ENCODE data around the gene LRRC49.

Gene LRRC49

GRCh38 chr15:71072423-71072822, 179.8 kb downstream of the LRRC49 start:
- Histone ChIP-seq H3K36me3 (ENCODE audit: insufficient read depth, low read length) (no peaks in the 10 kb centered on the region), H3K9me3 (ENCODE audit: low read depth, low read length) (no peaks in the 10 kb centered on the region; the same call in 1 of the 2 replicates), H3K27ac (no peak overlapping the region), H3K9ac (ENCODE audit: insufficient read length) (no peak overlapping the region), H3K4me3 (no peak overlapping the region)
- no peak for DNase-seq (ENCODE audit: low read depth, low spot score)
- TF ChIP-seq FOXP2 (optimal IDR thresholded peaks at IDR 0.05; ENCODE audit: control extremely low read depth, extremely low read length, insufficient read depth) (no peak), EZH2 (IDR thresholded peaks at IDR 0.05) (no peak), POLR2AphosphoS5 (IDR thresholded peaks at IDR 0.05; ENCODE audit: borderline replicate concordance, low read depth, low read length) (no peak)

GRCh38 chr15:71078506-71079207, 186.0 kb downstream of the LRRC49 start:
- no peak for TF ChIP-seq FOXP2 (optimal IDR thresholded peaks at IDR 0.05; ENCODE audit: control extremely low read depth, extremely low read length, insufficient read depth)
- TF ChIP-seq EZH2 (IDR thresholded peaks at IDR 0.05) = no peak
- TF ChIP-seq POLR2AphosphoS5 (IDR thresholded peaks at IDR 0.05; ENCODE audit: borderline replicate concordance, low read depth, low read length) = no peak
- no peaks in the 10 kb centered on the region; the same call in 1 of the 2 replicates for H3K9me3 ChIP-seq (ENCODE audit: low read depth, low read length)
- H3K9ac ChIP-seq (ENCODE audit: insufficient read length) = no peak overlapping the region
- no peak for DNase-seq (ENCODE audit: low read depth, low spot score)
- H3K36me3 ChIP-seq (ENCODE audit: insufficient read depth, low read length) = no peaks in the 10 kb centered on the region
- no peak overlapping the region for H3K4me3 ChIP-seq
- no peak overlapping the region for H3K27ac ChIP-seq

GRCh38 chr15:71079208-71080044, 186.8 kb downstream of the LRRC49 start:
- Histone ChIP-seq H3K27ac (no peak overlapping the region), H3K36me3 (ENCODE audit: insufficient read depth, low read length) (no peaks in the 10 kb centered on the region), H3K9me3 (ENCODE audit: low read depth, low read length) (no peaks in the 10 kb centered on the region), H3K4me3 (no peak overlapping the region), H3K9ac (ENCODE audit: insufficient read length) (no peak overlapping the region)
- no peak for DNase-seq (ENCODE audit: low read depth, low spot score)
- TF ChIP-seq POLR2AphosphoS5 (IDR thresholded peaks at IDR 0.05; ENCODE audit: borderline replicate concordance, low read depth, low read length) (no peak), FOXP2 (optimal IDR thresholded peaks at IDR 0.05; ENCODE audit: control extremely low read depth, extremely low read length, insufficient read depth) (no peak), EZH2 (IDR thresholded peaks at IDR 0.05) (no peak)

GRCh38 chr15:71080166-71080565, 187.5 kb downstream of the LRRC49 start:
- no peak for DNase-seq (ENCODE audit: low read depth, low spot score)
- no peak overlapping the region for H3K9ac ChIP-seq (ENCODE audit: insufficient read length)
- TF ChIP-seq FOXP2 (optimal IDR thresholded peaks at IDR 0.05; ENCODE audit: control extremely low read depth, extremely low read length, insufficient read depth) = no peak
- TF ChIP-seq POLR2AphosphoS5 (IDR thresholded peaks at IDR 0.05; ENCODE audit: borderline replicate concordance, low read depth, low read length) = no peak
- no peak for TF ChIP-seq EZH2 (IDR thresholded peaks at IDR 0.05)
- no peak overlapping the region for H3K4me3 ChIP-seq
- no peak overlapping the region for H3K27ac ChIP-seq
- no peaks in the 10 kb centered on the region for H3K9me3 ChIP-seq (ENCODE audit: low read depth, low read length)
- H3K36me3 ChIP-seq (ENCODE audit: insufficient read depth, low read length) = no peaks in the 10 kb centered on the region

GRCh38 chr15:71080705-71081104, 188.1 kb downstream of the LRRC49 start:
- no peaks in the 10 kb centered on the region for H3K9me3 ChIP-seq (ENCODE audit: low read depth, low read length)
- no peak overlapping the region for H3K9ac ChIP-seq (ENCODE audit: insufficient read length)
- no peak overlapping the region for H3K27ac ChIP-seq
- DNase-seq (ENCODE audit: low read depth, low spot score) = no peak
- TF ChIP-seq POLR2AphosphoS5 (IDR thresholded peaks at IDR 0.05; ENCODE audit: borderline replicate concordance, low read depth, low read length) = no peak
- no peak for TF ChIP-seq EZH2 (IDR thresholded peaks at IDR 0.05)
- no peak for TF ChIP-seq FOXP2 (optimal IDR thresholded peaks at IDR 0.05; ENCODE audit: control extremely low read depth, extremely low read length, insufficient read depth)
- no peaks in the 10 kb centered on the region for H3K36me3 ChIP-seq (ENCODE audit: insufficient read depth, low read length)
- no peak overlapping the region for H3K4me3 ChIP-seq

- no peak for TF ChIP-seq POLR2AphosphoS5 (IDR thresholded peaks at IDR 0.05; ENCODE audit: borderline replicate concordance, low read depth, low read length)
- no peak overlapping the region for H3K9ac ChIP-seq (ENCODE audit: insufficient read length)
- H3K4me3 ChIP-seq = no peak overlapping the region
- H3K27ac ChIP-seq = no peak overlapping the region
- no peaks in the 10 kb centered on the region for H3K9me3 ChIP-seq (ENCODE audit: low read depth, low read length)
- no peaks in the 10 kb centered on the region for H3K36me3 ChIP-seq (ENCODE audit: insufficient read depth, low read length)
- DNase-seq (ENCODE audit: low read depth, low spot score) = no peak
Measured at GRCh38 chr15:71082803-71083202, 190.2 kb downstream of the LRRC49 start.

- TF ChIP-seq EZH2 (IDR thresholded peaks at IDR 0.05) (no peak), FOXP2 (optimal IDR thresholded peaks at IDR 0.05; ENCODE audit: control extremely low read depth, extremely low read length, insufficient read depth) (no peak), POLR2AphosphoS5 (IDR thresholded peaks at IDR 0.05; ENCODE audit: borderline replicate concordance, low read depth, low read length) (no peak)
- Histone ChIP-seq H3K9me3 (ENCODE audit: low read depth, low read length) (no peaks in the 10 kb centered on the region), H3K4me3 (no peak overlapping the region), H3K9ac (ENCODE audit: insufficient read length) (no peak overlapping the region), H3K27ac (no peak overlapping the region), H3K36me3 (ENCODE audit: insufficient read depth, low read length) (no peaks in the 10 kb centered on the region)
- no peak for DNase-seq (ENCODE audit: low read depth, low spot score)
Measured at GRCh38 chr15:71083349-71083748, 190.7 kb downstream of the LRRC49 start.

- Histone ChIP-seq H3K36me3 (ENCODE audit: insufficient read depth, low read length) (no peaks in the 10 kb centered on the region), H3K4me3 (no peak overlapping the region), H3K9ac (ENCODE audit: insufficient read length) (no peak overlapping the region), H3K9me3 (ENCODE audit: low read depth, low read length) (no peaks in the 10 kb centered on the region), H3K27ac (no peak overlapping the region)
- DNase-seq (ENCODE audit: low read depth, low spot score) = no peak
- TF ChIP-seq FOXP2 (optimal IDR thresholded peaks at IDR 0.05; ENCODE audit: control extremely low read depth, extremely low read length, insufficient read depth) = no peak
- TF ChIP-seq EZH2 (IDR thresholded peaks at IDR 0.05) = no peak
- no peak for TF ChIP-seq POLR2AphosphoS5 (IDR thresholded peaks at IDR 0.05; ENCODE audit: borderline replicate concordance, low read depth, low read length)
Measured at GRCh38 chr15:71084264-71084663, 191.6 kb downstream of the LRRC49 start.
